ENCODE measurements around the gene SALL3. TPM values are rescaled to one million over a fixed set of nuclear protein-coding genes. Genes with fewer than 3 reads are reported as not detected.

The SALL3 gene
- total and polyA plus RNA-seq, 2 of the 13 experiments (the other 11 are each of a cell fraction or from before 2014, with no cell fraction given), result not detected

- WGBS (ENCODE audit: low lambda C conversion rate), result 58% methylated on average over 5 of the region's 5 CpGs
- Histone ChIP-seq H3K36me3 (replicated peaks in 1 of 2; ENCODE audit: control insufficient read depth in 1 of 2, insufficient read depth in 2 of 2, low read length in 2 of 2) (no peaks in the 10 kb centered on the region), H3K27ac (ENCODE audit: extremely low read length, insufficient read depth, low read length) (no peak overlapping the region), H3K4me1 (ENCODE audit: insufficient read depth, low read length) (peaks cover 8% of the 10 kb centered on the region), H3K4me3 (replicated peaks in 1 of 3; ENCODE audit: insufficient read depth in 1 of 3, low read depth in 2 of 3, low read length in 3 of 3) (no peak overlapping the region), H4K20me1 (ENCODE audit: insufficient read depth, low read length) (no peaks in the 10 kb centered on the region), H3K79me2 (ENCODE audit: insufficient read depth, low read length) (no peaks in the 10 kb centered on the region), H3K4me2 (ENCODE audit: low read depth, low read length) (no peak overlapping the region), H2AFZ (ENCODE audit: low read length) (no peak overlapping the region), H3K27me3 (ENCODE audit: control insufficient read depth in 1 of 2, insufficient read depth in 2 of 2, low read length in 2 of 2) (peaks cover 4 to 24% of the 10 kb centered on the region in 2 experiments; a peak in 3 of 5 replicates), H3K9me3 (ENCODE audit: low read length) (peaks cover 17% of the 10 kb centered on the region; the same call in 1 of the 2 replicates), H3K9ac (ENCODE audit: insufficient read depth, low read depth, low read length) (no peak overlapping the region)
- ATAC-seq (no peak), FAIRE-seq (no peak), DNase-seq (ENCODE audit: low spot score) (no peak)
- BruUV-seq (replicated peaks), result no TSS peak
- POLR2A ChIA-PET, result no interaction called here
- intact Hi-C loops (cut with micrococcal nuclease; ENCODE audit: unreplicated experiment), result no loop called here
- TF ChIP-seq HNRNPK (IDR thresholded peaks at IDR 0.05; ENCODE audit: low read depth, low read length, poor library complexity, severe bottlenecking) (peak; percentile 40), ZNF724P (CRISPR knock-in tag; IDR thresholded peaks at IDR 0.05; ENCODE audit: borderline replicate concordance) (no peak)
- in situ Hi-C loops (cut with HindIII; ENCODE audit: extremely low pct_ligation_motif_present, low pct_unique_long_range_greater_than_20kb), result no loop called here
- CTCF ChIA-PET (ENCODE audit: low intra/inter-chr PET ratio, low total read pairs), result no interaction called here
These were observed 63.7 kb downstream of the SALL3 start for GRCh38 chr18:79043288-79043687.

GRCh38 chr18:79046522-79046921 lies 66.9 kb downstream of the SALL3 start:
- in situ Hi-C loops (cut with HindIII; ENCODE audit: extremely low pct_ligation_motif_present, low pct_unique_long_range_greater_than_20kb), result no loop called here
- H3K27me3 ChIP-seq (ENCODE audit: control insufficient read depth in 1 of 2, insufficient read depth in 2 of 2, low read length in 2 of 2), result peaks cover 4 to 27% of the 10 kb centered on the region in 2 experiments; a peak in 3 of 5 replicates
- H3K9ac ChIP-seq (ENCODE audit: insufficient read depth, low read depth, low read length), result no peak overlapping the region
- ChIA-PET POLR2A (no interaction called here), CTCF (ENCODE audit: low intra/inter-chr PET ratio, low total read pairs) (no interaction called here)
- no TSS peak for BruUV-seq (replicated peaks)
- TF ChIP-seq ZNF761 (CRISPR knock-in tag; conservative IDR thresholded peaks at IDR 0.05) (no peak), ZNF770 (CRISPR knock-in tag; IDR thresholded peaks at IDR 0.05) (no peak), MAX (IDR thresholded peaks at IDR 0.05) (0 out of 2 replicates have a peak, but pooled peaks have one; percentile 18), ZNF101 (CRISPR knock-in tag; IDR thresholded peaks at IDR 0.05; ENCODE audit: borderline replicate concordance, low read depth) (no peak), ZGPAT (CRISPR knock-in tag; IDR thresholded peaks at IDR 0.05) (no peak), ZNF687 (CRISPR knock-in tag; IDR thresholded peaks at IDR 0.05) (peak; percentile 38; the same call in 1 of the 2 replicates), BHLHE40 (IDR thresholded peaks at IDR 0.05; ENCODE audit: low read length) (peak; percentile 10; the same call in 1 of the 2 replicates)
- ATAC-seq (peak; percentile 68), DNase-seq (ENCODE audit: low spot score) (no peak), FAIRE-seq (no peak)
- H3K4me1 ChIP-seq (ENCODE audit: insufficient read depth, low read length), result peaks cover 8% of the 10 kb centered on the region
- H3K36me3 ChIP-seq (replicated peaks in 1 of 2; ENCODE audit: control insufficient read depth in 1 of 2, insufficient read depth in 2 of 2, low read length in 2 of 2), result no peaks in the 10 kb centered on the region
- no peaks in the 10 kb centered on the region for H3K79me2 ChIP-seq (ENCODE audit: insufficient read depth, low read length)
- WGBS (ENCODE audit: low lambda C conversion rate), result 20% methylated on average over 1 of the region's 14 CpGs
- peak overlapping the region in 1 of 3 experiments; percentile 33; a peak in 1 of 6 replicates for H3K4me3 ChIP-seq (replicated peaks in 1 of 3; ENCODE audit: insufficient read depth in 1 of 3, low read depth in 2 of 3, low read length in 3 of 3)
- H3K4me2 ChIP-seq (ENCODE audit: low read depth, low read length), result peak overlapping the region; percentile 51
- H3K9me3 ChIP-seq (ENCODE audit: low read length), result no peaks in the 10 kb centered on the region
- H2AFZ ChIP-seq (ENCODE audit: low read length), result peak overlapping the region; percentile 78
- intact Hi-C loops (cut with micrococcal nuclease; ENCODE audit: unreplicated experiment), result no loop called here
- H3K27ac ChIP-seq (ENCODE audit: extremely low read length, insufficient read depth, low read length), result no peak overlapping the region
- H4K20me1 ChIP-seq (ENCODE audit: insufficient read depth, low read length), result no peaks in the 10 kb centered on the region
